CD4-positive, alpha-beta T cell treated with Interleukin-4 for 1 hour (primary cell): Measurements from ENCODE around the gene CBS.
"Not testable (repeated sequence)": the region's sequence is repeated elsewhere in the genome, so short reads cannot be mapped to it uniquely, and the experiment has no call there.

ENCODE experiments used
- DNase-seq, 2 donors: peaks; one replicate each; pipeline ENCODE4 v3.0.0-alpha.2; 2020 to 2022

CBS gene

GRCh38 chr21:43066690-43067089 lies 8.9 kb downstream of the CBS start:
- not testable (repeated sequence) for DNase-seq

- DNase-seq = not testable (repeated sequence)
Measured at GRCh38 chr21:43065991-43066390, 9.6 kb downstream of the CBS start.

- not testable (repeated sequence) for DNase-seq
Measured at GRCh38 chr21:43064265-43064917, 11.2 kb downstream of the CBS start.

DNA sequence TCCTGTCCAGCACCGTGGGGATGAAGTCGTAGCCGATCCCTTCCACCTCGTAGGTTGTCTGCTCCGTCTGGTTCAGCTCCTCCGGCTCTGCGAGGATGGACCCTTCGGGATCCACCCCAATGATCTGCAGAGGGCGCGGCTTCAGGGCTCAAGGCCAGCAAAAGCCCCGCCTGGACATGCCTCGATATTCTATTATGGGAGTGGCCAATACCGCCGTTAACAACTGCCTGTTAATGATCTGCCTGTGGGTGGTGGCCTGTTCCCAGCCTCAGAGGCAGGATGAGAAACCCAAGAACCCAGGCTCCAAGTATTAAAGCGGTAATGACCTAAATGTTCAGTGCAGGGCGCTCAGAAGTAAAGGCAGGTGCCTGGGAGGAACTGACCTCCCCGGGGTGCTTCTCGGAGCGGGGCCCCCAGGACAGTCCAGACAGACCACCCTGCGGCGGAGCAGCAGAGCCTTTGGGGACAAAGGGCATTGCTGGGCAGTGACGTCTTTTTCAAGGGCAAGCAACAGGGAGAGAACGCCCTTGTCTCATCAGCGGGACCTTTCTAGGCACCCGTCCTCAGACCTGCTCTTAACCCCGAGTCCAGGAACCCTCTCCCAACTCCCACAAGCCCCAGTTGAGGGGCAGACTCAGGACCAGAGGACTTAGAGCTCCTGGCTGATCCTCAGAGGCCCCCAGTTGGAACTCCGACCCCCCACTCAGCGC lies 12.5 kb downstream of the CBS start:
- not testable (repeated sequence) for DNase-seq

- not testable (repeated sequence) for DNase-seq
Measured at GRCh38 chr21:43053112-43053511, 22.5 kb downstream of the CBS start.

GRCh38 chr21:43045876-43046821 lies 29.5 kb downstream of the CBS start:
- DNase-seq = not testable (repeated sequence)

DNA sequence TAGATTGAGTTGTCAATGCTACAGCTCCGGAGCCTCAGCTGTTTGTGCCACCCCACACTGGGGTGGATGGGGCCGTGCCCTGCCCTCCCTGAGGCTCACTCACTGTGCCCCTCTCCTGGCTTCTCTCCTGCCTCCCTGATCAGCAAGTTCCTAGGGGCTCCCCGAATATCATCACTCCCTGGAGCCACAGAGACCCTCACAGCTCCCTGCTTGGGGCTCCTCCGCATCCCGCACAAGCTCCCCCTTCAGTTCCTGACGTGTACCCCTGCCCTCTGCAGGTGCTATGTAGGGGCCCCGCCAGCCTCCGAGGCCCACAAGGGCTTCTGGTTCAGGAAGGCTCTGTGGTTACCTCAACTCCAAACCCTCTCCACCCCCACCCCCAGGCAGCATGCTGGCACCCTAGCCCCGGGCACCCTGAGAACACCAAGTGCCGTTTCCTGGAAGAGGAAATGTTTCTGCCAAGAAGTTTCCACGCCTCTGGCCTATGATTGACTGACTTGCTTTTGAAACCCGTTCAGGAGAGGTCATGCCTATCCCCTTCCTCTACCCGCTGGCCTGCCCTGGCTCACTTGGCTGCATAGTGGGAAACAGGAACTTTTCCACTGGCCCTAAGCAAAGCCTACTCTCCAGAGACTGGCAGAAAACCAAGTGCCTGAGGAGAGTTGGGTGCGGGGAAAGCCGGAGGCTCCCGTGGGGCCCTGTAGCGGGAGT lies 30.3 kb downstream of the CBS start:
- DNase-seq = not testable (repeated sequence)

GRCh38 chr21:43044547-43044946 lies 31.1 kb downstream of the CBS start:
- DNase-seq = not testable (repeated sequence)

- DNase-seq = not testable (repeated sequence)
Measured at GRCh38 chr21:43043291-43043690, 32.3 kb downstream of the CBS start.

- DNase-seq = not testable (repeated sequence)
Measured at GRCh38 chr21:43042169-43042568, 33.5 kb downstream of the CBS start.

DNA sequence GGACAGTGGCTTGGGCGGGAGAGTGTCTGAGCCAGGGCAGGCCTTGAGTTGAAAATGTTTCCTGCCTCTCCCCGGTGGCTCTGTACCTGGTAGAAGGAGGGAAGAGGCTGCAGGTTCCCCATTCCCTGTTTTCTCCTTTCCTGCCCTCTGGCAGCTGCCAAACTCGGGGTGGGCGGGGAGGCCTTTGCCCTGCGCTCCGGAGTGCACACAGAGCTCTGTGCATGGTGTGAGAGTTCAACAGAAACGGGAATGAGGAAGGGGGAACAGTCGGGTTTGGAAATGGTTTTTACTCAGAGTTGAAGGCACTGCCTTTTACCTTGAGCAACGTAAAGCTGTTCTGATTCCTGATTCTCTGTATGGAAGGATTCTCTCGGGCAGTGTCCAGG lies 37.0 kb downstream of the CBS start:
- DNase-seq = not testable (repeated sequence)

DNA sequence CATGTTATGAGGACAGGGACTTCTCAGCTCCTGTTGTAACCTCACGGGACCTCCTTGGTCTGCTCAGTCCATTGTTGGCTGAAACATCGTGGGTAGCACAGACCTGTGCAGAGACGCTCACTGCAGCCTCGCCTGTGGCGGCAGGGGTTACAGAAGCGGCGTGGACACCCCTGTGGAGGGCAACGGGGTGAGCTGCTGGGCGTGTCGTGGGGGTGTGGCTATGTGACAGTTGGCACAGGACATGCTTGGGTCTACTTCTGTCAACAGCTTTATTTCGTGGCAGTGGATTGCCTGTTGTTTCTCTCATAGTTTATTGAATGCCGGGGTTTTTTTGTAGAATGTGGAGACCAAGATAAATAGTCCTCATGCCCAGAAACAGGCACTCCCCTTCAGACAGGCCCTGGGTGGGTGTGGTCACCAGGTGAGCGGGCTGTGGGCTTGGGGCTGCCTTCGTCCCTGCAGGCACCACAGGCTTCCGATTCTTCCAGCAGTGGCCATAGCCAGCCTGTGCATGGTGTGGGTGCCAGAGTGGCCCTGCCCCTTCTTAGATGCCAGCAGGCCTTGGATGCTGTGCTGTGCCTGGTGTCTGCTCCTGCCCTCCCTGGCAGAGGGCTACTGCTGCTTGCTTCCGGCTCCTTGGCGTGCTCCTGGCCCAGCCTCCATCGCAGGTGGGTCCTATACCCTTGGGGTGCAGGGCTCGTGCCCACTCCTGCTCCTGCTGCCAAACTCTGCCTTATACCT lies 37.5 kb downstream of the CBS start:
- DNase-seq = not testable (repeated sequence)

- peak in 1 of 2 donors; percentile 35 for DNase-seq
Measured at GRCh38 chr21:43036889-43037288, 38.7 kb downstream of the CBS start.

DNA sequence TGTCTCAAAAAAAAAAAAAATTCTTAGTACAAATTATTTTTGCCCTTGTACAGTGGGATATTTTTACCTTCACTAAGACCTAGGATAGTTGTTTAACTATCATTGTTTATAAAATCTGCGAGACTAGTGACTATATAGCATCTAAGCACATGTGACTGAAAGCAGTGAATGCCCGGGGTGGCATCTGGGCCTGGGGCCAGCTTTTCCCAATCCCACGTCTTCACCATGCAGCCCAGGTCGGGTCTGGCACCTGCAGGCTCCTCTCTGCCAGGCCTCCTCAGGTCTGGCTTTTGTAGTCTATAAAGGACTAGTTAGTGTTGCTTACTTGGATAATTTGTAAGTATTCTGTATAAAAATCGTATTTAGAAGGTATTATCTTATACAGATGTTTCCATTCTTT lies 40.8 kb downstream of the CBS start:
- no peak for DNase-seq

DNA sequence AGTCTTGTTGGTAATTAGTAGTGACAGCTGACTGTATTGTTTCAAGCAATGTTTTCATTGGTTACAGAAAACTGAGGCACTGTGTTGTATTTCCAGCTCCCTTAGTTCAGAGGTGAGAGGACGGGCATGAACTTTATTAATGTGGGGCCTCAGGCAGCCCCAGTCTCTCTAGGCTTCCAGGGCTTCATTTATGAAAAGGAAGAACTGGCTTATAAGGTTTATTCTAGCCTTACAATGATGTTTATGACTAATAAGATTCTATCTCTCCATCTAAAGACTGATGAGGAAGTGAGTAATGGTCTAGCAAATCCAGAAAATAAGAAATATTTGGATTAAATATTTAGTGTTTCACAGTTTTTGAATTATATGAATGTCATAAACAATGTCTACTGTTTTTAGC lies 41.5 kb downstream of the CBS start:
- DNase-seq = no peak

GRCh38 chr21:43031121-43031619 lies 44.5 kb downstream of the CBS start:
- DNase-seq = no peak

DNA sequence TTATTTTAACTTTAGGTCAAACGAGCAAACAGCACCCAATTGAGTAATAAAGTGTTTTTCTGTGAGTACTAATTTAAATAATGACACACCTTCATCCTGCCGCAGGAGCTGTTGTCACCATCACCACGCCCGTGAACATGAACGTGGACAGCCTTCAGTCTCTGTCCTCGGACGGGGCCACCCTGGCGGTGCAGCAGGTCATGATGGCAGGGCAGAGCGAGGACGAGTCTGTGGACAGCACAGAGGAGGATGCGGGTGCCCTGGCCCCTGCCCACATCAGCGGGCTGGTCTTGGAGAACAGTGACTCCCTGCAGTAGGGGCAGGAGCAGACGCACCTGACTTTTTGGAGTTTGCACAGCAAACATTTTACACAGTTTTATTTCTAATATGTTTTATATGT lies 45.9 kb downstream of the CBS start:
- DNase-seq = no peak

DNA sequence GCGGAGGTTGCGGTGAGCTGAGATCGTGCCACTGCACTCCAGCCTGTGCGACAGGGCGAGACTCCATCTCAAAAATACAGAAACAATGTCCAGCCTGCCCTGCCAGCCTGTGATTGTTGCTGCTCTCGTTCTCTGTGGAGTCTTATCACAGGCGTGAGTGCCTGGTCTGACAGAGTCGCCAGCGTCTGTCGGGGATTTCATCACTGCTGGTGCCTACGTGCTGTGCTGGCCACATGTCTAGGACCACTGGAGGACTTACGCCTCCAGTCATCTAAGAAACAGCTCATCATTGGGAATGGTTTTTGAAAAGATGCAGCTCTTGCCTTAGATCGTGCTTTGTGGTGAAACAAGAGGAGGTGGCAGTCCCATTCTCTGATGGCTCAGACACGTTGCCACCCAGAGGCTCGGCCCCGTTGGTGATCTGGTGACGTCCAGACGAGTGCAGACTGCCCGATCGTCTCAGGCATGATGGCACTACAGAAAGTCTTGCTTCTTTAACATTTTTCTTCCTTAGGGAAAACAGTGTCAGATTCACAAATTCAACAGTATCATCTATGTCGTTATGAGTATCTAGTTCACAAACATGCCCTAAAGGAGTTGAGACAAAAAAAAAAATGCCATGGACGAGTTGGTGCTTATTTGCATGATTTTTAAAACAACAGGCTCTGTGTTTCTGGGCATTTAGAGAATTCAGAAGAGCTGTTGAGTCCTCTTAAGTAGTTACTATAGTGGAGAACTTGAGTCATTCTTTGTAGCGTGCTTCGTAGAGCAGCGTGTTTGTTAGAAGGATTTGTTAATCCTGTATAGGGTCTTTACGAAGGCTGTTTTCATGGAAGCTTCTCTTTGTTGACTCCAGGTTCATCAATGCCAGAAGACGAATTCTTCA lies 47.5 kb downstream of the CBS start:
- no peak for DNase-seq

GRCh38 chr21:43025636-43026180 lies 49.9 kb downstream of the CBS start:
- no peak for DNase-seq

DNA sequence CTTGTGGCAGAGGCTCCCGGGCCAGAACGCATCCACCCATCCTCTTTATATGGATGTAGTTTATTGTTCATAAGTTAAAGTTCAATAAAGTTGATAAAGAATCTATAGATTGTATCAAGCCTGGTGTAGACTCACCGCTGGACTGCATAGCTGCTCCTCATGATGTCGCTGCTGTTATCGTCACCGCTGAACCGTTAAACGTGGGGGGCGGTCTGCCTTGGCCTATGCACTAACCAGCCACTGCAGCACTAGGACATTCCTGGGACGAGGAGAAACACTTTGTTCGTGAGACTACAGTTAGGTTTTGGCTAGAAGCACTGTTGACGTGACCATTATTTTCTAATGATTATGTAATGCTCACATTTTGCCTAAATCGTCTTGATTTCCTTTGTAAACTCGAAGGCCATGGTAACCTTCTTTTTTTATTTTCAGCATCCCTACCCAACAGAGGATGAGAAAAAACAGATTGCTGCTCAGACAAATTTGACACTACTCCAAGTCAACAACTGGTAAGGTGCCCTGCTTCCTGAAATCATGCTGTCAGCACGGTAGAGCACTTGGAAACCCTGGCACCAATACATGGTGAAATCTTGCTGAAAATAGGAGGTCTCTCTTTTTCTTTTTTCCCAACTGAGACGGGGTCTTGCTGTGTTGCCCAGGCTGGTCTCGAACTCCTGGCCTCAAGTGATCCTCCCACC lies 51.0 kb downstream of the CBS start:
- no peak for DNase-seq
